ENCODE measurements around the gene OAT.

The OAT gene

GRCh38 chr10:124428207-124428777 is 9.6 kb upstream of the OAT start:
- no peak overlapping the region for H2BK12ac ChIP-seq (ENCODE audit: low read length)
- no peak overlapping the region for H2AK5ac ChIP-seq (ENCODE audit: low read depth, low read length)
- H2AFZ ChIP-seq (ENCODE audit: low read length): no peak overlapping the region
- no peak overlapping the region for H2BK15ac ChIP-seq (ENCODE audit: low read length)
- H3K27ac ChIP-seq (replicated peaks; ENCODE audit: low read length): no peak overlapping the region
- H3K4me3 ChIP-seq (ENCODE audit: low read length in 2 of 2): no peak overlapping the region
- peaks cover 0 to 38% (median 0%) of the 10 kb centered on the region in 3 experiments for H3K27me3 ChIP-seq (ENCODE audit: control insufficient read depth in 3 of 3, insufficient read depth in 3 of 3, low read depth in 1 of 3, low read length in 3 of 3)
- H3K79me1 ChIP-seq (ENCODE audit: low read depth, low read length): no peaks in the 10 kb centered on the region
- no peak overlapping the region for H3K4me2 ChIP-seq (ENCODE audit: insufficient read depth, low read length, poor library complexity, severe bottlenecking)
- H3K14ac ChIP-seq (ENCODE audit: low read length): no peak overlapping the region
- no peak overlapping the region for H4K91ac ChIP-seq (ENCODE audit: low read depth, low read length, poor library complexity)
- H3K4me1 ChIP-seq (ENCODE audit: control insufficient read depth in 2 of 2, insufficient read depth in 1 of 2, low read depth in 1 of 2, low read length in 2 of 2): no peaks in the 10 kb centered on the region
- H2BK5ac ChIP-seq (ENCODE audit: low read length): no peak overlapping the region
- H3K4ac ChIP-seq (ENCODE audit: low read length): no peak overlapping the region
- no peak for DNase-seq (ENCODE audit: low spot score)
- H3K36me3 ChIP-seq (replicated peaks in 1 of 2; ENCODE audit: control insufficient read depth in 2 of 2, insufficient read depth in 2 of 2, low read length in 2 of 2): no peaks in the 10 kb centered on the region
- whole genome bisulfite sequencing, 2 donors (ENCODE audit: extremely low coverage in 2 of 2, insufficient read length in 2 of 2, insufficient replicate concordance in 1 of 2): no CpG with 5 or more reads among the region's 3 CpGs
- no peak overlapping the region for H3K9ac ChIP-seq (ENCODE audit: low read depth, low read length, poor library complexity)
- H3K23ac ChIP-seq (ENCODE audit: low read depth, low read length, poor library complexity): no peak overlapping the region
- H2BK120ac ChIP-seq (ENCODE audit: low read depth, low read length): no peak overlapping the region
- H3K18ac ChIP-seq (ENCODE audit: low read length): no peak overlapping the region
- no peak overlapping the region for H4K8ac ChIP-seq (ENCODE audit: low read depth, low read length)
- no peaks in the 10 kb centered on the region for H3K9me3 ChIP-seq (replicated peaks in 1 of 2; ENCODE audit: control insufficient read depth in 2 of 2, insufficient read depth in 1 of 2, low read depth in 1 of 2, low read length in 2 of 2)

GRCh38 chr10:124425227-124425962 is 6.7 kb upstream of the OAT start:
- no peak overlapping the region for H3K18ac ChIP-seq (ENCODE audit: low read length)
- H3K27me3 ChIP-seq (ENCODE audit: control insufficient read depth in 3 of 3, insufficient read depth in 3 of 3, low read depth in 1 of 3, low read length in 3 of 3): peaks cover 0 to 61% (median 3%) of the 10 kb centered on the region in 3 experiments
- WGBS, 2 donors (ENCODE audit: extremely low coverage in 2 of 2, insufficient read length in 2 of 2, insufficient replicate concordance in 1 of 2): no CpG with 5 or more reads among the region's 4 CpGs
- H2BK15ac ChIP-seq (ENCODE audit: low read length): no peak overlapping the region
- no peak overlapping the region for H3K14ac ChIP-seq (ENCODE audit: low read length)
- no peak overlapping the region for H3K4me2 ChIP-seq (ENCODE audit: insufficient read depth, low read length, poor library complexity, severe bottlenecking)
- no peak overlapping the region for H2AK5ac ChIP-seq (ENCODE audit: low read depth, low read length)
- no peak overlapping the region for H3K4ac ChIP-seq (ENCODE audit: low read length)
- H3K4me1 ChIP-seq (ENCODE audit: control insufficient read depth in 2 of 2, insufficient read depth in 1 of 2, low read depth in 1 of 2, low read length in 2 of 2): no peaks in the 10 kb centered on the region
- no peak overlapping the region for H2BK5ac ChIP-seq (ENCODE audit: low read length)
- no peak overlapping the region for H2BK120ac ChIP-seq (ENCODE audit: low read depth, low read length)
- H2BK12ac ChIP-seq (ENCODE audit: low read length): no peak overlapping the region
- no peak overlapping the region for H3K23ac ChIP-seq (ENCODE audit: low read depth, low read length, poor library complexity)
- no peaks in the 10 kb centered on the region for H3K9me3 ChIP-seq (replicated peaks in 1 of 2; ENCODE audit: control insufficient read depth in 2 of 2, insufficient read depth in 1 of 2, low read depth in 1 of 2, low read length in 2 of 2)
- no peak overlapping the region for H4K8ac ChIP-seq (ENCODE audit: low read depth, low read length)
- no peaks in the 10 kb centered on the region for H3K36me3 ChIP-seq (replicated peaks in 1 of 2; ENCODE audit: control insufficient read depth in 2 of 2, insufficient read depth in 2 of 2, low read length in 2 of 2)
- no peak overlapping the region for H3K9ac ChIP-seq (ENCODE audit: low read depth, low read length, poor library complexity)
- no peak overlapping the region for H2AFZ ChIP-seq (ENCODE audit: low read length)
- no peak for DNase-seq (ENCODE audit: low spot score)
- H4K91ac ChIP-seq (ENCODE audit: low read depth, low read length, poor library complexity): no peak overlapping the region
- H3K27ac ChIP-seq (replicated peaks; ENCODE audit: low read length): no peak overlapping the region
- no peaks in the 10 kb centered on the region for H3K79me1 ChIP-seq (ENCODE audit: low read depth, low read length)
- H3K4me3 ChIP-seq (ENCODE audit: low read length in 2 of 2): no peak overlapping the region

GRCh38 chr10:124423813-124424212 is 5.1 kb upstream of the OAT start:
- no peak overlapping the region for H2BK12ac ChIP-seq (ENCODE audit: low read length)
- H2BK120ac ChIP-seq (ENCODE audit: low read depth, low read length): no peak overlapping the region
- no peak overlapping the region for H3K23ac ChIP-seq (ENCODE audit: low read depth, low read length, poor library complexity)
- DNase-seq (ENCODE audit: low spot score): no peak
- no peak overlapping the region for H3K4ac ChIP-seq (ENCODE audit: low read length)
- H2AFZ ChIP-seq (ENCODE audit: low read length): no peak overlapping the region
- peaks cover 0 to 3% of the 10 kb centered on the region in 2 donors for H3K4me1 ChIP-seq (ENCODE audit: control insufficient read depth in 2 of 2, insufficient read depth in 1 of 2, low read depth in 1 of 2, low read length in 2 of 2)
- no peak overlapping the region for H3K18ac ChIP-seq (ENCODE audit: low read length)
- no peak overlapping the region for H3K27ac ChIP-seq (replicated peaks; ENCODE audit: low read length)
- H2BK15ac ChIP-seq (ENCODE audit: low read length): no peak overlapping the region
- no peaks in the 10 kb centered on the region for H3K9me3 ChIP-seq (replicated peaks in 1 of 2; ENCODE audit: control insufficient read depth in 2 of 2, insufficient read depth in 1 of 2, low read depth in 1 of 2, low read length in 2 of 2)
- no peak overlapping the region for H3K14ac ChIP-seq (ENCODE audit: low read length)
- no peak overlapping the region for H2BK5ac ChIP-seq (ENCODE audit: low read length)
- H3K27me3 ChIP-seq (ENCODE audit: control insufficient read depth in 3 of 3, insufficient read depth in 3 of 3, low read depth in 1 of 3, low read length in 3 of 3): peaks cover 0 to 59% (median 12%) of the 10 kb centered on the region in 3 experiments
- no peak overlapping the region for H3K9ac ChIP-seq (ENCODE audit: low read depth, low read length, poor library complexity)
- WGBS, 2 donors (ENCODE audit: extremely low coverage in 2 of 2, insufficient read length in 2 of 2, insufficient replicate concordance in 1 of 2): no CpG with 5 or more reads among the region's 5 CpGs
- H3K4me2 ChIP-seq (ENCODE audit: insufficient read depth, low read length, poor library complexity, severe bottlenecking): no peak overlapping the region
- no peak overlapping the region for H4K91ac ChIP-seq (ENCODE audit: low read depth, low read length, poor library complexity)
- H3K36me3 ChIP-seq (replicated peaks in 1 of 2; ENCODE audit: control insufficient read depth in 2 of 2, insufficient read depth in 2 of 2, low read length in 2 of 2): no peaks in the 10 kb centered on the region
- no peak overlapping the region for H4K8ac ChIP-seq (ENCODE audit: low read depth, low read length)
- no peak overlapping the region for H2AK5ac ChIP-seq (ENCODE audit: low read depth, low read length)
- no peaks in the 10 kb centered on the region for H3K79me1 ChIP-seq (ENCODE audit: low read depth, low read length)
- H3K4me3 ChIP-seq (ENCODE audit: low read length in 2 of 2): no peak overlapping the region

- peaks cover 0 to 48% (median 12%) of the 10 kb centered on the region in 3 experiments for H3K27me3 ChIP-seq (ENCODE audit: control insufficient read depth in 3 of 3, insufficient read depth in 3 of 3, low read depth in 1 of 3, low read length in 3 of 3)
- no CpG with 5 or more reads among the region's 12 CpGs for WGBS, 2 donors (ENCODE audit: extremely low coverage in 2 of 2, insufficient read length in 2 of 2, insufficient replicate concordance in 1 of 2)
- no peak overlapping the region for H3K23ac ChIP-seq (ENCODE audit: low read depth, low read length, poor library complexity)
- H3K4ac ChIP-seq (ENCODE audit: low read length): no peak overlapping the region
- H2BK5ac ChIP-seq (ENCODE audit: low read length): no peak overlapping the region
- peaks cover under 1 to 3% of the 10 kb centered on the region in 2 donors for H3K4me1 ChIP-seq (ENCODE audit: control insufficient read depth in 2 of 2, insufficient read depth in 1 of 2, low read depth in 1 of 2, low read length in 2 of 2)
- H3K9me3 ChIP-seq (replicated peaks in 1 of 2; ENCODE audit: control insufficient read depth in 2 of 2, insufficient read depth in 1 of 2, low read depth in 1 of 2, low read length in 2 of 2): no peaks in the 10 kb centered on the region
- H4K8ac ChIP-seq (ENCODE audit: low read depth, low read length): no peak overlapping the region
- H3K36me3 ChIP-seq (replicated peaks in 1 of 2; ENCODE audit: control insufficient read depth in 2 of 2, insufficient read depth in 2 of 2, low read length in 2 of 2): no peaks in the 10 kb centered on the region
- H3K14ac ChIP-seq (ENCODE audit: low read length): no peak overlapping the region
- H2AFZ ChIP-seq (ENCODE audit: low read length): no peak overlapping the region
- H3K27ac ChIP-seq (replicated peaks; ENCODE audit: low read length): no peak overlapping the region
- no peak overlapping the region for H2BK15ac ChIP-seq (ENCODE audit: low read length)
- H3K4me2 ChIP-seq (ENCODE audit: insufficient read depth, low read length, poor library complexity, severe bottlenecking): no peak overlapping the region
- no peaks in the 10 kb centered on the region for H3K79me1 ChIP-seq (ENCODE audit: low read depth, low read length)
- no peak overlapping the region for H2BK12ac ChIP-seq (ENCODE audit: low read length)
- no peak overlapping the region for H3K18ac ChIP-seq (ENCODE audit: low read length)
- H3K9ac ChIP-seq (ENCODE audit: low read depth, low read length, poor library complexity): no peak overlapping the region
- no peak overlapping the region for H2AK5ac ChIP-seq (ENCODE audit: low read depth, low read length)
- H3K4me3 ChIP-seq (ENCODE audit: low read length in 2 of 2): no peak overlapping the region
- DNase-seq (ENCODE audit: low spot score): no peak
- H4K91ac ChIP-seq (ENCODE audit: low read depth, low read length, poor library complexity): no peak overlapping the region
- H2BK120ac ChIP-seq (ENCODE audit: low read depth, low read length): no peak overlapping the region
These were observed 4.0 kb upstream of the OAT start for GRCh38 chr10:124422742-124423141.
